Measurements from ENCODE around the gene HEMK1.

Gene HEMK1

GRCh38 chr3:50642382-50642781, 73.1 kb downstream of the HEMK1 start:
- DNase-seq, result no peak

DNA sequence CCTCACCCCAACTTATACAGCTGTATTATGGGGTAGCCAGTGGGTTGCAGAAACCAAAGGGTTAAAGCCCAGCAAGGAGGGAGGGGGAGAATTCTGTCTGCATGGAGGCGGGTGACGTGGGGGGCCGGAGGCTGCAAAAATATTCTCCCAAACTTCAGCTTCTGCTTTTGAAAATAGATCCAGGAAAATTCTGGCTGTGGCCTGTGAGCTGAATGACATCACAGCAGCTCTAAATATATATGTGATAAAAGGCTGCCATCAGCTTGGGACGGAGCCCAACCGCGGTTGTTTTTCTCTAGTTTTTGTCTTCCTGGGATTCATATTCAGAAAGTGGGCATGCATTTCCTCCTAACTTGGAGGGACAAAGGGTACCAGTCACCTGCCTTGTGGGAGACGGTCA, 75.2 kb downstream of the HEMK1 start:
- DNase-seq, result no peak

DNA sequence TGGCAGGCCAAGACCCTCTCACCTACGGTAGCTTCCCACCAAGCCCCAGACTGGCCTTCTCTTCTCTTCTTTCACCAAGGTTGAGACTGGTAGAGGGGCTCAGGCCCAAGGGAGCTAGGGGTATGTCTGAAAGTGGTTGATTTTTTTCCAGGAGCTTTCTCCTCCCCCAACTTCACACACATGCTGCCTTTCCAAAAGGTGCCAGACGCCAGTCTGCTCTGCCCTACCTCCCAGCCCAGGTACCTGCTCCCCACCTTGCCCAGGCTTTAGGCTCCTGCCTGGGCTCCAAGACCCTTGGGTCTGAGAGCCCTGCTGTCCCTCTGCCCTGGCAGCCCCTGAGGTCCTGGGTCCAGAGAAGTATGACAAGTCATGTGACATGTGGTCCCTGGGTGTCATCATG, 76.1 kb downstream of the HEMK1 start:
- DNase-seq, result no peak

Measured in fibroblast of skin of back (primary cell).